ENCODE results near the gene PDZK1.
"Not testable (repeated sequence)": the region's sequence is repeated elsewhere in the genome, so short reads cannot be mapped to it uniquely, and the experiment has no call there.

PDZK1 gene

DNA sequence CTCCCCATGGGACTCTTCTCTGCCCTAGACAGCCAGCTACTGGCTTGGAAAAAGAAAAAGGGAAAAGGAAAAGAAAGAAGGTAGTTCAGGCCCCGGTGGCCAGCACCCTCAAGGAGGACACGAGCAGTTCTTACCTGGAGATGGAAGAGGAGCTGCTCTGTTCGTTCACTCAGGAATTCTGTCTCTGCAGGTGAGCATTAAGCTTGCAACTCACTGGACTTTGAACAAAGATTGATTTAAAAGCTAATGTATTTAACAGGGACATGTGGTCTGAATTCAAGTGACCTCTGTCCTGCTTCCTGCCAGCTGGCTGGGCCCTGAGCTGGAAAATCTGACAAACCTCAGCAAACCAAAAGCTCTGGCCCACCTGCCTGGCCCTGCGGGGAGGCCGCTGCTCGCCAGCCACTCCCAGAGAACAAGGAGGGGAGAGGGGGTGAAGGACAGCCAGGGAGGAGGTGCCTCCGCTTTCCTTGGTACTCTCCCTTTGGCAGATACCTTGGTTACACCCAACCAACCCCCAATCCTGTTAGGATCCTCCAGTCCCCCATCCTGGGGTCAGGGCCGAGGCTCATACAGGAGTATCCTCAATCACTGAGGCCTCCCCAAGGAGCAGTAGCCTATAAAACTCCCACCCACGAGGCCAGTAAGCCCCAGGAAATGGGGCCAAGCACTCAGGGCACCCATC lies at the start of gene PDZK1:
PDZK1 (minus strand) TSS at position 186 of the 685 bp plus-strand sequence. CDS start 19,347 bp downstream, outside the sequence.
- DNase-seq: no peak

DNA sequence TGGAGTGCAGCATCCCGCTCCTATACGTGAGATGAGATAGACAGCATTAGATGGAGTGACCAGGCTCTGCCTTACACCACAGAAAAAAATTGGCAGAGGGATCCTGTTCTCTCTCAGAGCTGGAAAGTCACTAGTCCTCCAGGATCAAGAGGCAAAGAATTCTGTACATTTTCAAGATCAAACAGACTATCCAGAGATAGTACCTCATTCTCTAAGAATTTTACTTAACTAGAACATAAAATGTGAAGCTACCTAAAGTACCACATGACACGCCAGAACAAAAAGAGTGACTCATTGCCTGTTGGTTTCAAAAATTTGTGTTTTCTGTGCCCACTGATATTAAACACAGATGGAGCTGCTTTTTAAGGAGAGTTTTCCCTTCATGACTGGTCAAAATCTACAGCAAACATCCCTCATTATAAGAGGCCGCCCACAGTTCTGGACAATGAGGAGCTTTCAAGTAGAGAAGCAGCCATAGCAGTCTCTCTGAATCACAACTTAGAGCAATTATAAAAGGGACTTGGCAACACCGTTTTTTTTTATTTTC lies 44.4 kb upstream of the PDZK1 start:
- DNase-seq: no peak

DNA sequence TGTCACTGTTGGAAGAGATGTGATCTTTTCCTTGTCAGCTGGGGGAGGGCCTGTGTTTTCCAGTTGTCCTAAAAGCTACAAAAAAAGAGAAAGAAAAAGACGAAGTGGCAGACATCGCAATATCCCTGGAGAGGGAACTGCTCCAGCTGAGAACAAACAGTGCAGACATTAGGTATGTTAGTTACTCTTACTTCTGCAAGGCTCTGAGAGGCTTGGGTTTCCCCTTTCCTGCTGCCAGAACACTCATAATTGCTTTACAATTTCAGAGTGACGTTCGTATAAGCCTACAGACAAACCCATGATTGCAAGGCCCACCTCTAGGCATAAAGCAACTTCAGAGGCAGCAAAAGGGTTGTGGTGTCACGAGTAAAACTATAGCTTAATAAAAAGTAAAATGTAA lies 43.3 kb upstream of the PDZK1 start:
- DNase-seq: no peak

GRCh38 chr1:145747398-145748247 lies 40.5 kb upstream of the PDZK1 start:
- no peak for DNase-seq

DNA sequence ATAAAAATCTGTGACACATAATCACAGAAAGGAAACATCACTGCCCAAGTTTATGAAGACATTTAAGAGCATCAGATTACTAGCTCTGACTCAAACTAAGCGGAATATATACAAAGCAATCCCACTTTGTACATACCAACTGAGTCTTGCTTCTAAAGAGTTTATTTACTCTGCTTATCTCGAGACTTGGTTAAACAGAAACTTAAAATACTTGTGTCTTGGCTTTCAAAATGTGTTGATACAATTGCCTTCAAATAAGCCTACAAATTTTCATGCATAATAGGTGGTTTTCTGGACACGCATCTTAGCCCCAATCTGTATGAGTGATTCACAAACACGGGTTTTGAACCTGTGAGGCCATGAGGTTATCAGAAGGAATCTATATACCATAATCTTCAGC lies 33.1 kb upstream of the PDZK1 start:
- no peak for DNase-seq

- no peak for DNase-seq
These were observed 29.0 kb upstream of the PDZK1 start for GRCh38 chr1:145736191-145736590.

- no peak for DNase-seq
These were observed 23.7 kb upstream of the PDZK1 start for GRCh38 chr1:145730900-145731299.

- DNase-seq: no peak
These were observed 23.3 kb upstream of the PDZK1 start for GRCh38 chr1:145730467-145730866.

DNA sequence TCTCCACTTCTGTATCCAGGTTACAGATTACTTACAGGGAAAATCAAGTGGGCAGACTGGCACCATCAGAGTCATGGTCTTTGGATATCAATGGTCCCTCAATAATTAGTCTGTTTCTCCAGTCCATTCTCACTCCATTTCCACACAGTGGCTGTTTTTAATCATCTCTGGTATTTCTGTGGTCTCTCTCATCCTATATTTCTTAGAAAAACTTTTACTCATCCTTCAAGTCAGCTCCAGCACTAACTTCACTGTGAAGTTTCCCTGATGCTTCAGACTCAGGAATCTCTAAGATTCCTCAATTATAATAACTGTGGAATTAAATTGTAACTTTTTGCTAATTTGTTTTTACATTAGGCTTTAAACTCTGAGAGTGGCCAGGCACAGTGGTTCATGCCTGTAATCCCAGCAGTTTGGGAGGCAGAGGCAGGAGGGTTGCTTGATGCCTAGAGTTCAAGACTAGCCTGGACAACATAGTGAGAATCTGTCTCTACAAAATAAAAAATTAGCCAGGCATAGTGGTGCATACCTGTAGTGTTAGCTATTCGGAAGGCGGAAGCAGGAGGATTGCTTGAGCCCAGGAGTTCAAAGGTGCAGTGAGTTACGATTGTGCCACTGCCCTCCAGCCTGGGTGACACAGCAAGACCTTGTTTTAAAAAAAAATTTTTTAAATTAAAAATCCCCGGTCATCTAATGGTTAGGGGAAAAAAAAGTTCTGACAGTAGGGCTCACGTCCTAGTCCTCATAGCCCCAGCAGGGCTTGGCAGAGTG lies 22.7 kb upstream of the PDZK1 start:
- no peak for DNase-seq

- no peak for DNase-seq
These were observed 22.0 kb upstream of the PDZK1 start for GRCh38 chr1:145729196-145729595.

- DNase-seq: not testable (repeated sequence)
These were observed 19.0 kb upstream of the PDZK1 start for GRCh38 chr1:145726193-145726592.

- peak; percentile 52 for DNase-seq
These were observed 13.9 kb upstream of the PDZK1 start for GRCh38 chr1:145720878-145721671.

DNA sequence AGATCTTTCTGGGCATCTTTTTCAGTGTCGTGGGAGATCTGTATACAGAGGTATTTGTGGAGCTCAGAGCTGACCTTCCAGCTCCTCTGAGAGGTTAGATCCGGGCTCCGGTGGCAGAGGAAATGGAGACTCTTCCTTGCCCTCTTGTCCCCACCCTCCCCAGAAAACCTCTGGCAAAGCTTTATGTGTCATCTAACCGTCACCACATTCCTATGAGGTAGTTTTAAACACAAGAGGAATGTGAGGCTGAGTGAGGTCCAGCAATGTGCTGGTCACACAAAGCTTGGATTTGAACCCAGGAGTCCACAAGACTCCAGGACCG lies 13.3 kb upstream of the PDZK1 start:
- no peak for DNase-seq

- no peak for DNase-seq
These were observed 12.3 kb upstream of the PDZK1 start, which contains the start of gene CD160 for GRCh38 chr1:145719230-145720079. TSS of gene CD160 (plus strand) at chr1:145719499. CDS start at chr1:145728328, 8,829 bp downstream.

- DNase-seq: not testable (repeated sequence)
These were observed 11.3 kb upstream of the PDZK1 start for GRCh38 chr1:145718465-145718864.

GRCh38 chr1:145717833-145718232 lies 10.7 kb upstream of the PDZK1 start:
- DNase-seq: no peak

- no peak for DNase-seq
These were observed 9.6 kb upstream of the PDZK1 start for GRCh38 chr1:145716641-145717345.

GRCh38 chr1:145714524-145715111 lies 7.5 kb upstream of the PDZK1 start:
- DNase-seq: no peak

- DNase-seq: no peak
These were observed 4.1 kb upstream of the PDZK1 start for GRCh38 chr1:145711213-145711651.
